ENCODE data around the gene ANGEL2. TPM values are rescaled to one million over a fixed set of nuclear protein-coding genes. Genes with fewer than 3 reads are reported as not detected.

Gene ANGEL2
- total and polyA plus RNA-seq, 5 donors: 10.2 to 25.4 (median 20.6) TPM

GRCh38 chr1:212983482-212983881 lies 32.2 kb downstream of the ANGEL2 start:
- peaks cover 20% of the 10 kb centered on the region for H3K4me1 ChIP-seq (ENCODE audit: control insufficient read depth, insufficient read depth, low read length)
- no peak overlapping the region for H3K4me3 ChIP-seq (ENCODE audit: low read length)
- no peak for ATAC-seq
- H3K27ac ChIP-seq (ENCODE audit: low read length): no peak overlapping the region
- H3K27me3 ChIP-seq (ENCODE audit: control insufficient read depth, insufficient read depth): no peaks in the 10 kb centered on the region
- DNase-seq: no peak
- no peaks in the 10 kb centered on the region for H3K9me3 ChIP-seq (ENCODE audit: control insufficient read depth, low read length)
- 92% methylated on average over 3 of the region's 3 CpGs for WGBS
- intact Hi-C loops (cut with DNase I): loop anchor here in 1 of 4 donors (10.0 kb wide), 1 partner anchor 169 kb away; no protein-coding TSS in a partner anchor

GRCh38 chr1:212982430-212983152 lies 33.1 kb downstream of the ANGEL2 start:
- Histone ChIP-seq H3K27ac (ENCODE audit: low read length) (no peak overlapping the region), H3K9me3 (ENCODE audit: control insufficient read depth, low read length) (no peaks in the 10 kb centered on the region), H3K4me3 (ENCODE audit: low read length) (no peak overlapping the region), H3K27me3 (ENCODE audit: control insufficient read depth, insufficient read depth) (no peaks in the 10 kb centered on the region), H3K4me1 (ENCODE audit: control insufficient read depth, insufficient read depth, low read length) (peaks cover 20% of the 10 kb centered on the region)
- ATAC-seq (peak in 1 of 2 donors; percentile 4), DNase-seq (no peak)
- intact Hi-C loops (cut with DNase I): loop anchor here in 1 of 4 donors (10.0 kb wide), 1 partner anchor 168 kb away; no protein-coding TSS in a partner anchor
- 56% methylated on average over 6 of the region's 6 CpGs for WGBS

GRCh38 chr1:212981571-212982328 lies 33.9 kb downstream of the ANGEL2 start:
- H3K27me3 ChIP-seq (ENCODE audit: control insufficient read depth, insufficient read depth): no peaks in the 10 kb centered on the region
- H3K4me1 ChIP-seq (ENCODE audit: control insufficient read depth, insufficient read depth, low read length): peaks cover 20% of the 10 kb centered on the region
- no peak overlapping the region for H3K4me3 ChIP-seq (ENCODE audit: low read length)
- peak in 1 of 3 donors; percentile 36 for DNase-seq
- intact Hi-C loops (cut with DNase I): loop anchor here in 1 of 4 donors (10.0 kb wide), 1 partner anchor 167 kb away; no protein-coding TSS in a partner anchor
- ATAC-seq: peak; percentile 30 to 39
- no peaks in the 10 kb centered on the region for H3K9me3 ChIP-seq (ENCODE audit: control insufficient read depth, low read length)
- 50% methylated on average over 13 of the region's 13 CpGs for WGBS
- H3K27ac ChIP-seq (ENCODE audit: low read length): no peak overlapping the region

GRCh38 chr1:212981025-212981495 lies 34.6 kb downstream of the ANGEL2 start:
- H3K27ac ChIP-seq (ENCODE audit: low read length): no peak overlapping the region
- 35% methylated on average over 11 of the region's 11 CpGs for WGBS
- no peak overlapping the region for H3K4me3 ChIP-seq (ENCODE audit: low read length)
- ATAC-seq (peak; percentile 64 to 69), DNase-seq (peak; percentile 39 to 71 (median 61))
- no peaks in the 10 kb centered on the region for H3K9me3 ChIP-seq (ENCODE audit: control insufficient read depth, low read length)
- H3K4me1 ChIP-seq (ENCODE audit: control insufficient read depth, insufficient read depth, low read length): peaks cover 20% of the 10 kb centered on the region
- intact Hi-C loops (cut with DNase I): loop anchor here in 1 of 4 donors (10.0 kb wide), 1 partner anchor 166 kb away; no protein-coding TSS in a partner anchor
- no peaks in the 10 kb centered on the region for H3K27me3 ChIP-seq (ENCODE audit: control insufficient read depth, insufficient read depth)

GRCh38 chr1:212980123-212980785 lies 35.4 kb downstream of the ANGEL2 start:
- Histone ChIP-seq H3K4me3 (ENCODE audit: low read length) (no peak overlapping the region), H3K4me1 (ENCODE audit: control insufficient read depth, insufficient read depth, low read length) (peaks cover 20% of the 10 kb centered on the region), H3K27ac (ENCODE audit: low read length) (peak overlapping the region; percentile 30), H3K9me3 (ENCODE audit: control insufficient read depth, low read length) (no peaks in the 10 kb centered on the region), H3K27me3 (ENCODE audit: control insufficient read depth, insufficient read depth) (no peaks in the 10 kb centered on the region)
- WGBS: 56% methylated on average over 7 of the region's 7 CpGs
- ATAC-seq (peak; percentile 15 to 24), DNase-seq (peak in 1 of 3 donors; percentile 59)
- intact Hi-C loops (cut with DNase I): loop anchor here in 1 of 4 donors (10.0 kb wide), 1 partner anchor 165 kb away; no protein-coding TSS in a partner anchor

- peak in 1 of 2 donors; percentile 25 for ATAC-seq
- 79% methylated on average over 14 of the region's 14 CpGs for WGBS
- intact Hi-C loops (cut with DNase I): loop anchor here in 1 of 4 donors (10.0 kb wide), 1 partner anchor 165 kb away; no protein-coding TSS in a partner anchor
- H3K27me3 ChIP-seq (ENCODE audit: control insufficient read depth, insufficient read depth): no peaks in the 10 kb centered on the region
- DNase-seq: no peak
- no peak overlapping the region for H3K27ac ChIP-seq (ENCODE audit: low read length)
- H3K4me3 ChIP-seq (ENCODE audit: low read length): no peak overlapping the region
- H3K9me3 ChIP-seq (ENCODE audit: control insufficient read depth, low read length): no peaks in the 10 kb centered on the region
- H3K4me1 ChIP-seq (ENCODE audit: control insufficient read depth, insufficient read depth, low read length): peaks cover 20% of the 10 kb centered on the region
Observed at GRCh38 chr1:212979340-212980122, 36.1 kb downstream of the ANGEL2 start.

GRCh38 chr1:212977781-212978645 lies 37.7 kb downstream of the ANGEL2 start:
- Histone ChIP-seq H3K27me3 (ENCODE audit: control insufficient read depth, insufficient read depth) (no peaks in the 10 kb centered on the region), H3K9me3 (ENCODE audit: control insufficient read depth, low read length) (no peaks in the 10 kb centered on the region), H3K4me1 (ENCODE audit: control insufficient read depth, insufficient read depth, low read length) (peaks cover 20% of the 10 kb centered on the region), H3K4me3 (ENCODE audit: low read length) (no peak overlapping the region), H3K27ac (ENCODE audit: low read length) (no peak overlapping the region)
- intact Hi-C loops (cut with DNase I): no loop called here
- no peak for DNase-seq
- WGBS: 82% methylated on average over 16 of the region's 16 CpGs
- ATAC-seq: no peak

- ATAC-seq (no peak), DNase-seq (no peak)
- intact Hi-C loops (cut with DNase I): no loop called here
- H3K4me3 ChIP-seq (ENCODE audit: low read length): no peak overlapping the region
- H3K27ac ChIP-seq (ENCODE audit: low read length): no peak overlapping the region
- 88% methylated on average over 9 of the region's 9 CpGs for WGBS
- peaks cover 16% of the 10 kb centered on the region for H3K4me1 ChIP-seq (ENCODE audit: control insufficient read depth, insufficient read depth, low read length)
- H3K27me3 ChIP-seq (ENCODE audit: control insufficient read depth, insufficient read depth): no peaks in the 10 kb centered on the region
- no peaks in the 10 kb centered on the region for H3K9me3 ChIP-seq (ENCODE audit: control insufficient read depth, low read length)
Observed at GRCh38 chr1:212976586-212976985, 39.1 kb downstream of the ANGEL2 start.

- peaks cover 6% of the 10 kb centered on the region for H3K4me1 ChIP-seq (ENCODE audit: control insufficient read depth, insufficient read depth, low read length)
- H3K27me3 ChIP-seq (ENCODE audit: control insufficient read depth, insufficient read depth): no peaks in the 10 kb centered on the region
- intact Hi-C loops (cut with DNase I): no loop called here
- 88% methylated on average over 10 of the region's 10 CpGs for WGBS
- ATAC-seq: no peak
- no peak overlapping the region for H3K4me3 ChIP-seq (ENCODE audit: low read length)
- H3K9me3 ChIP-seq (ENCODE audit: control insufficient read depth, low read length): no peaks in the 10 kb centered on the region
- no peak for DNase-seq
- H3K27ac ChIP-seq (ENCODE audit: low read length): no peak overlapping the region
Observed at GRCh38 chr1:212975111-212975918, 40.4 kb downstream of the ANGEL2 start.

Measured in right cardiac atrium (tissue), 5 donors.